SH-SY5Y (cell line): ENCODE measurements around the gene UBAP2L.

Experiments used
- GATA2 ChIP-seq: IDR thresholded peaks from 2 replicates; pipeline ENCODE4 v1.6.1; 2011; ENCODE audit warnings: mild to moderate bottlenecking, low read depth, low read length
- GATA3 ChIP-seq: IDR thresholded peaks from 2 replicates; pipeline ENCODE4 v1.6.1; 2011; ENCODE audit warnings: low read depth, mild to moderate bottlenecking, low read length, moderate library complexity

- TF ChIP-seq GATA2 (no peak), GATA3 (no peak)
Observed at GRCh38 chr1:154241703-154242351, 21.1 kb downstream of the UBAP2L start.
